HG03175 (cell line): Measurements from ENCODE around the gene MYRFL.
"Not testable (repeated sequence)": the region's sequence is repeated elsewhere in the genome, so short reads cannot be mapped to it uniquely, and the experiment has no call there.

ENCODE experiments used
- ATAC-seq: cut with Tn5 transposase; IDR thresholded peaks from one replicate; pipeline ENCODE4 v1.9.1; 2021; ENCODE audit warnings: mild to moderate bottlenecking, moderate library complexity; ENCODE audit not compliant: unreplicated experiment

Gene MYRFL

DNA sequence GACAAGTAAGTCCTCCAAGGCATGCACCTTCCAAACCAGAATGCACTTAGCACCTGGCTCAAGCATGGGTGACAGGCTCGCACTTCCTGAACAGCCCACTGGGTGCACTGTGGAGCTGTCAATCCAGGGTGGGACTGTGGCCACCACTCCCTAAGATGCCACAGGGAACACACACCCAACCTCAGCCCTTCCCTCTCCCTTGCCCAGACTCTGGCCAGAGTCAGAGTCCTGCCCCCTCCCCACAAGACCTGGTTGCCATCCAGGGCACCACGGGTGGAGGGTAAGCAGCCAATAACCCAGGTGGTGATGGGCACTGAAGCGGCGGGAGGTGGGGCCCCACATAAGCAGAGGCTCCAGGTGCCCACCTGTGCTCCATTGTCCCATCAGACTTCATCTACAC lies 160.6 kb downstream of the MYRFL start:
- ATAC-seq = peak; percentile 89

DNA sequence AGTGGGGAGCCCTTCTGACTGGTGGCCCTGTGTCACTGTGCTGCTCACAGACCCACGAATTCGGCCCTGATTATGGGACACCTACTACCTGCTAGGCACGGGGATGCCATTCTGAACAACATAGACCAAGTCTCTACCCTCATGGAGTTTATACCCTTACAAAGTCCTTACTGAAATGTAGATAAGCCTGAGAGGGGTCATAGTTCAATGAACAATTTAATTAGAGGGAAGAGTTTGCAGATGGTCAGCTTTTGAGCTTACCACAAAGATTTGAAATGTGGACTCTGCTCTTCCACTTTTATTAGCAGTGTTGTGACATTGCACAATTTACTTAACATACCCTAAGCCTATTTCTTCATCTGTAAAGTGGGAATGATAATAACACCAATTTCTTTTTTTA lies 161.1 kb downstream of the MYRFL start:
- no peak for ATAC-seq

DNA sequence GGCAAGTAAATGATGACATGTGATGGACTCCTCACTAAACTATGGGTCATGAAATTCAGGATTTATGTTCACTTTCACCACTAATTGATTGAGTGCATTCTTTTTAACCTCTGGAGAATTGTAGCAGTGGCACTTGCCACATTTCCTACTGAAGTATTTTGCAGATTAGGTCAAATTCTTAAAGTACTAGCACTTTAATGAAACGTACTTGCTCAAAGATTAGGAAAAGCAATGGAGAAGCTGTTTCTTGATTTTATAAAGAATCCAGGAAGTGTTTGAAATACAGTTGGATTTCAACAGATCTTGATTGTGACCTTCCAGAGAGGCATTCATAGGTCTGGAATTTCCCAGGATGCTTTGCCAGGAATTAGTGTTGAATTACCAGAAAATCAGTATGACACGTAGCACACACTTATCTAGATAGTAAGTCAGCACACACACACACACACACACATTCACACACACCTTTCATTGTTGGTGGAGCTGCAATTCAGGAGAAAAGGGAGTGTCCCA lies 162.6 kb downstream of the MYRFL start:
- no peak for ATAC-seq

DNA sequence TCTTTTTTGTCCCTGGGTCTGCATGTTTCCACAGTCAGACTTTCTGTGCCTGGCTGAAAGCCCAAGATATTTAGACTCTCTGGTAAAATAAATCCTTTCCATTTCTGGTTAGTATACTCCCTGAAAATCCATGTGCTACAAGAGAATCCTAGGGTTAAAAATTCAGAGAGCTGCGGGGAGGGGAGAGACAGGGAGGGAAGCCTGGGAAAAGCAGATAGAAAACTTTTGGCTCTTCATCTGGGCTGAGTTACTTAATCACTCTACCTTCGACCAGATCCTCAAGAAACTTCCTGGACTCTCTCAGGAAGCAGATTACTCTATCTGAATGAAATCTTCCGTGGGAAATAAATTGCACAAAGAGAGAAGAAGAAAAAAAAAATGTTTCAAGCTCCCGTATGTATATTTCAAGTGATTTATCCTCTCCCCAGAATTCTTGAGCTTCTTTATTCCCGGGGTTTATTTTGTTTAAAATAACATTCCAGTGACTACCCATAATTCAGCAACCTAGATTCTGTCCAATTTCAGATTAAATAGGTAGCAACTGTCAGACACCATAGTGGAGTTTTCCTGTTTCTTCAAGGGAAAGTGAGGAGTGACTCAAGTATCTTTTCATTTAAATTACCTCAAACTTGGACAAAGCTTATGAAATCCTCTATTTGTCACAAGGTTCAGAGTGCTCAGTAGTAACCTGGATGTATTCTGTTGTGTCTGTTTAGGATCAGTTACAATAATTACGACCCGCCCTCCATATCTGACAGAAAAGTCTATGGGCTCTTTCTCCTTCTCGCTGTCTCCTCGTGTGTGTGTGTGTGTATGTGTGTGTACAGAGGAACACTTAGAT lies 163.7 kb downstream of the MYRFL start:
- no peak for ATAC-seq

DNA sequence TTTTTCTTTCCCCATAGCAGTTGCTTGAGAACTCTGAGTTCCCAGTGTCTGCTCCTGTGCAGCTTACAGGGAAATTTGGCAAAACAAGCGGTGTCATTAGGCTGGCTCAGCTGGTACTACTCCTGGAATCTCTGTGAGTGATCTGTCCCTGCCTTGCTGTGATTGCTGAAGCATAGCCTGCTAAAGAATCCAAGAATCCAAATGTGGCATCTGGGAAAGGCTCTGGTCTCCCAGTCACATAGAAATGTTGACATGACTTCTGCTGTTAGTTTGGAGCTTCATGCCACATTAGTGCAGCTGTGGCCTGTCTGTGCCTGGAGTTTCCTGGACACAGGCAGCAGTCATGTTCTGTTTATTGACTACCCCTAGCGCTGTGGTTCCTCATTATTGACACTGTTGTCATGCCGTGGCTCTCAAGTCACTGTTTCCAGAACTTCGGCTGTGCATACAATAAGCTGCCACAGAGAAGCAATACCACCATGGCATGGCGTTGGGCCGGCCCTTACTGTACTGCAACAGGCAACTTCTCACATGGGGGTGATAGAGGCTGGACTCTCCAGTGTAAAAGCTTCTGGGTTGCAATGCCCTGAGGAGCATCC lies 166.8 kb downstream of the MYRFL start:
- no peak for ATAC-seq

DNA sequence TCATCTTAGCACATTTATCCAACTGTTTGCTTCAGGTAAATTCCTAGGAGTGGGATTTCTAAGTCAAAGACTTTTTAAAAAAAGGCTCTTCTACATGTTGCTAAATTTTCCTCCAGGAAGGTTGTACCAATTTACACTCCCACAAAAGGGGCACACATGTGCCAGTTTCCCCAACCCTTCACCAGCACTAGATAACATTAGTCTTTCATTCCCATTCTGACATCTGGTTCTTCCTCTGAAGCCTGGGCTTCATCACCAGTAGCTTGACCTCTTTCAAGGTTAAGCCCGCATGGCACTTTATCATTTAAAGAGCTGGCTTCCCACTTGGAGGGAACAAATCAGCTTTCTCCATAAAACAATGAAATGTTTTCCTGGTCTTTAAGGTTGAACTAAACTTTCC lies 168.4 kb downstream of the MYRFL start:
- no peak for ATAC-seq

DNA sequence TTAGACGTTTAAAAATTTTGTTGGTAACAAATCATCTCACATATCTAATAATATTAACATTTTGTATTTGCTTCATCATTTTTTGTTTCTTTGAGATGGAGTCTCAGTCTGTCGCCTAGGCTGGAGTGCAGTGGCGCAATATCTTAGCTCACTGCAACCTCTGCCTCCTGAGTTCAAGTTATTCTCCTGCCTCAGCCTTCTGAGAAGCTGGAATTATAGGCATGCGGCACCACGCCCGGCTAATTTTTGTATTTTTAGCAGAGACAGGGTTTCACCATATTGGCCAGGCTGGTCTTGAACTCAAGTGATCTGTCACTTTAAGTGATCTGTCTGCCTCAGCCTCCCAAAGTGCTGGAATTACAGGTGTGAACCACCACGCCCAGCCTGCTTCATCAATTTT lies 169.1 kb downstream of the MYRFL start:
- ATAC-seq = not testable (repeated sequence)

DNA sequence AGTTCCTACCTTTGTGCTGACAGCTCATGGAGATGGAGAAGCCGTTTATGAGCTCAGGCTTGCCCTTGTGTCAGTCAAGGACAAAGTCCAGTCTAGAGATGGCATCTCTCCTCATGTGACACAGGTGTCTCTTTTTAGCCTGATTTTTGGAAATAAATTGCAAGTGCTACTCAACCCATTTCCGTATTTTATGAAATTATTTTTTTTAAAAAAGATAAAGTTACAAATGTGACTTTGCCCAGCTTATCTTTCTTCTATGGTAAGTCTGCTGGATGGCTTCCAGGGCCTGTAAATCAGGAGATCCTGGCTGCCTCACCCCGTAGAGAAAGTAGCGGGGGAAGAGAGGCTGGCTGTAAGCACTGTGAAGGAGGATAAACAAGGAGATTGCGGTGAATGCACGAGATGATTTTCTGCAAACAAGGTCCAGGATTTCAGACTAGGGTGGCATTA lies 169.7 kb downstream of the MYRFL start:
- no peak for ATAC-seq

DNA sequence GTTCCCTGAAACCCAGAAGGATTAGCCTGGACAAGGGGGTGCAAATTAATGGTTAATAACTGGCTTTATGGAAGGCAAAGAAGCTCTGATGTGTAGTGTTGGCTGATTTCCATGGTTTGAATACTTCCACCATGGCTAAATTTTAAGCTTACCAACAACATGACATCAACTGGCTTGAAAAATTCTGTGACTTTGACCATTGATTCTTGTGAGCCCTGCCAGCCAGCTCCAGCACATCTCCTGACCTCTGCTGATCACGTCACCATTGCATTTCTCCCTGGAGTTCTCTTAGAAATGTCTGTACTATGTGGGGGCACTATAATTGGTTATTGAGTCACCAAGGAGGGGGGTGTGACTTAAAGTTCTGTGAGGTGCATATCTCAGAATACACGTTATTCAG lies 171.2 kb downstream of the MYRFL start:
- ATAC-seq = no peak

DNA sequence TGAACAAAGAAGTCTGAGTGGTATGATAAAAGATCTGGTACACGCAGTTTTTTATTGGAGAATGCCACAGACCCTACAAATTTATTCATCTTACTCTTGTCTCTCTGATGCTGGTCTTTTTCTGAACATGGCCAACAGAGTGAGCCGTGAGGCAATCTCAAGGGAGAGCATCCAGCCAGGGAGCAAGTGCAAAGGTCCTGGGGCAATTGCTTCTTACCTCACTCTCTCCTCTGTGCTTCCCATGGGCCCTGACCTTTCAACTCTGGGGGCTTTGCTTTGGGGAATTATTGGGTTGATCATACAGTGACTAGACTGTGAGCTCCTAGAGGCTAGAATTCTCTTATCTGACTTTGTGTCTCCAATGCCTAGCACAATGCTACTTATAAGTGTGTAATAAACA lies 171.7 kb downstream of the MYRFL start:
- no peak for ATAC-seq

DNA sequence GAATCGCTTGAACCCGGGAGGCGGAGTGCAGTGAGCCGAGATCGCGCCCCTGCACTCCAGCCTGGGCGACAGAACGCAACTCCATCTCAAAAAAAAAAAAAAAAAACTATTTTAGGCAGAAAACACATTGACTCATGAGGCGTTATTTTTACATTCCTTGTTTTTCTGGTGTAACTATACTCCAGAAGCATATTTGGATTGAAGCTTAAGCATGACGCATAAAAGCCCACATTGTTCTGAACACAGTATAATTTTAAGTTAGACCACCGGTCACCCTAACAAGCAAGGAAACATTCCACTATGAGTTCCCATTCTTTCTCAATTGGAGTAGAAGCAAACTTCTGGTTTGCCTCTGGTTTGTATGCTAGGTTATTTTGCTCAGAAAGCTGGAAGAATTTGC lies 173.0 kb downstream of the MYRFL start:
- no peak for ATAC-seq

DNA sequence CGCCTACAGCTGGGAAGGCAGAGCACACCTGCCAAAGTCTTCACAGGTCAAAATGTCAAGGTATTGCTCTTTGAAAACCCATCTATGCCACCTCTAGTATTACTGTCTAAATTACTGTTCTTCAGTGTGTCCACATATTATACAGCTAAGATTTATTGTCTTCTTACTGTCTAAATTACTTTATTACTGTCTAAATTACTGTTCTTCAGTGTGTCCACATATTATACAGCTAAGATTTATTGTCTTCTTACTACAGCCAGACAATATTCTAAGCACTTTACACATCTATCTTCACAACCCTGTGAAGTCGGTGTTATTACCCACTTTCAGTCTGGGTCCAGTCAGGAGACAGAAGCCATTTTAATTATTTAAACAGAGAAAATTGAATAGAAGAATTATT lies 173.9 kb downstream of the MYRFL start:
- no peak for ATAC-seq

DNA sequence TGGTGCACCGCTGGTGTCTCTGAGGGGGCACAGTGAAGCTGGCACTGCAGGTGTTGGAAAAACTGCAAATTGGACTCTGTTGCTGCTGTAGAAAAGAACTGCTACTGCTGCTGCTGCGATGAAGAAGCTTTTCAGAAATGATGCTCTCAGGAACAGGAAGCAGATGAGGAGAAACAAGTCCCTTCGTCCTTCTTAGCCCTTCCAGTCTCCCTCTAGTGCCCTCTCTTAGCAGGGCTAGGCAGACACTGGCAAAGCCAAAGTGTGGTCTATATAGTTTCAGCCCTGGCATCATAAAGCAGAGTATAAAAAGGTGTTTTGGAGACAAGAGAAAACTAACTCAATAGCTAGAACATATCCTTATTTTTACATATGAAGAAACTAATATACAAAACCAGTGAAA lies 174.5 kb downstream of the MYRFL start:
- no peak for ATAC-seq

DNA sequence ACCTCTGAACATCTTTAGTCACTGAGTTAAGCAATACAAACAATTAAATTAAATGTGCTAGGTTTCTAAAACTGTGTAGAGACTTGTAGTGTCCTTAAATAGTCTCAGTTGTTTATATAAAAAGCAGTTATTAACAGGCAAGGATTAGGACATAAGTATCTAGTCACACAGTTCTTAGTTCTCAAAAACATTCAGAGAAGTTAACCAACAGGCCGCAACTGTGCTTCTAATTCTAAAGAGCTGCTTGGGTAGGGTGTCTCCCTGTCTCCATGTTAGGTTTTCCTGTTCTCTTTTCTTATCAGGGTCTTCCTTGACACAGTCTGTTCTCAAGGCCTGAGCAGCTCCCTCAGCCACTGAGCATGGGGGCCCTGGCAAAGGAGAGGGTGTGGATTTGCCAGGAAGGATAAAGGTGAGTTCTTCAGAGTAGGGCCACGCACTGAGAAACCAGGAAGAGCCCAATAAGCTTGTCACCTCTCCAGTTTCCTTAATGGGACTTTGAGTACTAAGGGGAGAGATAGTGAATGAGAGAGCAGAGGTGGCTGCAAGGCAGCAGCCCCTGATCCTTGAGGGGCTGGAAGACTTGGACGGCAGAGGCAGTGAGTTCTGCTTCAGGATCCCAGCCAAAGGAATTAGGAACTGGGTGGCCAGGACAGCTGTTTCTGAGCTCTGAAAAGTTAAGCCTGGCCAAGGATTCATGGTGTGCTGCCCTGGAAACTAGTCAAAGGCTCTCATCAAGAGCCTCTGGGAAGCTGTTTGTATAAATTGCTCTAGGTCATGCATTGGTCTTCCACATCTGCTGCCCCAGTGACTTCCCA lies 177.3 kb downstream of the MYRFL start:
- no peak for ATAC-seq

DNA sequence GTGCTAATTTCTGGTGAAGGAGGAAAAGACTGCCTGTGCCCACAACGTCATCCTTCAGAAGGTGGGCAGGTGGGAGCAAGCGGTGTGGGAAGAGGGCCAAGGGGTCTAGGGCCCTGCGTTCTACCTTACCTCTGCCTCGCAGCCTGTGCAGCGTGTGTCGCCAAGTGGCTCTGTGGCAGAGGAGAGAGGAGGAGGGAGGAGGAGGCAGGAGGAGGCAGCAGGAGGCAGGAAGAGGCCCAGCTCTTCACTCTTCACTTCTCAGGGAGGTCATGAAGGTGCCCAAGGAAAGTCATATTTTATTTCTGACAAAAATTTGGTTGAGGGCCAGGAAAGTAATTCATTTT lies 177.9 kb downstream of the MYRFL start:
- ATAC-seq = no peak

DNA sequence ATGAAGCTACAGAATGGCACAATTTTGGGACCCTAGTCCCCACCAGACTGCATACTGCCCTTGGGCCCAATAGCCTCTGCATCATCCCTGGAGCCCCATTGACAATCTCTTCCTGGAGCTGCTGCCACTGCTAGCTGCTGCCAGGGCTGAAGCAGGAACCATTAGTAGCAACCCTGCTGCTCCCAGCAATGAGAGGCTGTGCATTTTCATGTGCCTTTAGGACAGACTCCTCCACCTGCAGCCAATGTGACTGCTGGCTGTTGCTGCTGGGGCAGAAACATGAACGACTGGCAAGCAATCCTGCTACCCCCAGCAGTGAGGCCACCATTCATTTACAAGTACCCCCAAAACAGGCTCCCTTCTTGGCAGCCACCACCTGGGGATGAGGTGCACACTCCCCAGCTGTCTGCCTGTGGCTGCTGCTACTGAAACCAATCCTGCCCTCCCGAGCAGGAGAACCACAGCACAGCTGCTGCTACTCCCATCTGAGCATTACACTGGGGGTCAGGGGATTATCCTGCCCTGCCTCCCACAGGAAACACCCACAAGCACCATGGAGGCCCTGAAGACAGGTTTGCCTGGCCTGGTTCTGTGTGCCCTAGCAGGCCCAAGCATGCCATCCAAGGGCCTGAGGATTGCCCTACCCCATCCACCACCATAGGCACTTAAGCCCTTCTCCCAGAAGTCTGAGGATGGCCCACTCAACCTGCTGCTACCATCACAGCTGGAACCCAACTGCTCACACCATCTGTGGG lies 181.0 kb downstream of the MYRFL start:
- no peak for ATAC-seq

DNA sequence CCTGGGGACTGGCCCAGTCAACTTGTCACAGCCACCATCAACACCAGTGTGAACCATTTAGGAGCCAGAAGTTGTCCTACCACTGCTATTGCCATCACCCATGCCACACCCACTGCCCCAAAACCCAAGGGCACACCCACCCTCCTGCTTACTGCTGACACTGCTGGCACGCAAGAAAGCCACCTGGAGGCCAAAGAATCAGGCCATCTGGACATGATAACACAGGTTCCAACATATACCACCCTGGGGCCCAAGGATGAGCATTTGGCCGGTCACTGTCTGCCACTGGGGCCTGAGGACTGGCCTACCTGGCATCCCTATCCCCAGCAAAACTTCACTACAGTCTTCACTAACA lies 181.6 kb downstream of the MYRFL start:
- no peak for ATAC-seq

DNA sequence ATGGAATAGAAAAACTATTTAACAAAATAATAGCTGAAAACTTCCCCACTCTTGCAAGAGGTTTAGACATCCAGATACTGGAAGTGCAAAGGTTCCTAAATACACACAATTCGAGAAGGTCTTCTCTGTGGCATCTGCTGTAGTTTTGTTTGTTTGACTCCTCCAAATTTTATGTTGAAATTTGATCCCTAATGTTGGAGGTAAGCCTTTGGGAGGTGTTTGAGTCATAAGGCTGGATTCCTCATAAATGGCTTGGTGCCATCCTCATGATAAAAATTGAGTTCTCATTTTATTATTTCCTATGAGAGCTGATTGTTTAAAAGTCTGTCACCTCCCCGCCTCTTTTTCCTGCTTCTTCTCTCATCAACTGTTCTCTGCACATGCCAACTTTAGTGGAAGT lies 182.7 kb downstream of the MYRFL start:
- ATAC-seq = no peak
